BLaER1 (cell line): Measurements from ENCODE around the gene TNFAIP8.

ENCODE experiments used
- H3K27ac ChIP-seq: shearing (Covaris generic); formaldehyde crosslinking; 2 replicates; pipeline ENCODE4 v1.8.1; 2022
- H3K27me3 ChIP-seq: shearing (Covaris generic); formaldehyde crosslinking; 2 replicates; pipeline ENCODE4 v1.8.1; 2022
- H3K36me3 ChIP-seq: shearing (Covaris generic); formaldehyde crosslinking; 2 replicates; pipeline ENCODE4 v1.8.1; 2022
- H3K4me1 ChIP-seq: shearing (Covaris generic); formaldehyde crosslinking; 2 replicates; pipeline ENCODE4 v1.8.1; 2022
- H3K4me2 ChIP-seq: shearing (Covaris generic); formaldehyde crosslinking; 2 replicates; pipeline ENCODE4 v1.8.1; 2022
- H3K4me3 ChIP-seq: shearing (Covaris generic); formaldehyde crosslinking; 2 replicates; pipeline ENCODE4 v1.8.1; 2022
- H3K9ac ChIP-seq: shearing (Covaris generic); formaldehyde crosslinking; 2 replicates; pipeline ENCODE4 v1.8.1; 2022
- H3K9me3 ChIP-seq: shearing (Covaris generic); formaldehyde crosslinking; 2 replicates; pipeline ENCODE4 v1.8.1; 2022
- H4K20me1 ChIP-seq: shearing (Covaris generic); formaldehyde crosslinking; 2 replicates; pipeline ENCODE4 v1.8.1; 2022
- Cebpa-rat ChIP-seq: shearing (Covaris generic); IDR thresholded peaks from 2 replicates; pipeline ENCODE4 v1.8.1; 2022

Gene TNFAIP8

GRCh38 chr5:119363271-119363670 is 7.5 kb downstream of the TNFAIP8 start:
- H4K20me1 ChIP-seq, result peaks cover 22% of the 10 kb centered on the region

DNA sequence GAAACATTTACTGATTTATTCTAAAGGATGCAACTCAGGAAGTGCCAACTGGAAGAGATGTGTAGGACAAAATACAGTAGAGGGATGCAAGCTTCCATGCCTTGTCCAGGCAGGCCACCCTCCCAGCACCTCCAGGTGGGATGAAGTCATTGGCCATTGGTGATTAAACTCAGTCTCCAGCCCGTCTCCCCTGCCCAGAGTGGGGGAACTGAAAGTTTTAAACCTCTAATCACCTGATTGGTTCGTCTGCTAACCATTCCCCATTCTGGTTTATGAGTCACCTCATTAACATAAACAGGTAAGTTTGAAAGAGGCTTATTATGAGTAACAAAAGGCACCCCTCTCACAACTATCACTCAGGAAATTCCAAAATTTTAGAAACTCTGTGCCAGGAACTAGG is 8.1 kb downstream of the TNFAIP8 start:
- no peak overlapping the region for H3K9ac ChIP-seq
- peaks cover 44% of the 10 kb centered on the region for H3K36me3 ChIP-seq
- peaks cover 16% of the 10 kb centered on the region for H4K20me1 ChIP-seq
- H3K4me1 ChIP-seq, result peaks cover 39% of the 10 kb centered on the region
- H3K4me3 ChIP-seq, result no peak overlapping the region
- H3K27ac ChIP-seq, result no peak overlapping the region
- H3K9me3 ChIP-seq, result peaks cover 12% of the 10 kb centered on the region; the same call in 1 of the 2 replicates
- no peak for TF ChIP-seq Cebpa-rat
- no peak overlapping the region for H3K4me2 ChIP-seq
- no peaks in the 10 kb centered on the region for H3K27me3 ChIP-seq

More at GRCh38 chr5:119363271-119363670, 7.5 kb downstream of the TNFAIP8 start:
- TF ChIP-seq Cebpa-rat, result no peak
- no peaks in the 10 kb centered on the region for H3K27me3 ChIP-seq
- peaks cover 39% of the 10 kb centered on the region for H3K4me1 ChIP-seq
- peaks cover 12% of the 10 kb centered on the region; the same call in 1 of the 2 replicates for H3K9me3 ChIP-seq
- peaks cover 44% of the 10 kb centered on the region for H3K36me3 ChIP-seq
- H3K4me3 ChIP-seq, result no peak overlapping the region
- no peak overlapping the region for H3K4me2 ChIP-seq
- no peak overlapping the region for H3K27ac ChIP-seq
- no peak overlapping the region for H3K9ac ChIP-seq

- H3K9ac ChIP-seq, result no peak overlapping the region
- peaks cover 30% of the 10 kb centered on the region for H3K4me1 ChIP-seq
- peaks cover 17% of the 10 kb centered on the region; the same call in 1 of the 2 replicates for H3K9me3 ChIP-seq
- no peak overlapping the region for H3K27ac ChIP-seq
- H3K4me2 ChIP-seq, result peak overlapping the region; percentile 56; the same call in 1 of the 2 replicates
- peaks cover 39% of the 10 kb centered on the region for H3K36me3 ChIP-seq
- no peaks in the 10 kb centered on the region; the same call in 1 of the 2 replicates for H4K20me1 ChIP-seq
- H3K27me3 ChIP-seq, result no peaks in the 10 kb centered on the region
- TF ChIP-seq Cebpa-rat, result no peak
- H3K4me3 ChIP-seq, result no peak overlapping the region
Measured at GRCh38 chr5:119365847-119366539, 10.2 kb downstream of the TNFAIP8 start.

DNA sequence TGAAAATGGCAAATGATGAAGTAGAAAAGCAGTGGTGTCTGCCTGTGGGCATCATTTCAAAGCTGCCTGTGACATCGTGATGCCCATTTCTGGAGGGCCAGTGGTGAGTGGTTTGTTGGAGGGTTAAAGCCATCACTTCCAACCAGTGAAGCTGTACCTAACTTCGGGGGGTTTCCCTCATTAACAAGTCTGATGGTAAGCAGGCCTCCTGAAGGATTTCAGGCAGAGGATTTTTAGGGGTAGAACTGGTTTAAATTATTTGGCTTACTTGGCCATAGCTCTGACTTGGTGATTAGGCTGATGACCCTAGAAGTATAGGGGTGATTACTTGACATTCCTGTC is 10.7 kb downstream of the TNFAIP8 start:
- Histone ChIP-seq H3K4me3 (no peak overlapping the region), H3K9ac (no peak overlapping the region), H3K27me3 (no peaks in the 10 kb centered on the region), H3K36me3 (peaks cover 36% of the 10 kb centered on the region), H3K4me1 (peaks cover 30% of the 10 kb centered on the region), H3K4me2 (peak overlapping the region; percentile 56), H3K27ac (peak overlapping the region; percentile 31), H3K9me3 (peaks cover 17% of the 10 kb centered on the region), H4K20me1 (no peaks in the 10 kb centered on the region; the same call in 1 of the 2 replicates)
- no peak for TF ChIP-seq Cebpa-rat

GRCh38 chr5:119367502-119368237 is 11.9 kb downstream of the TNFAIP8 start:
- H3K4me3 ChIP-seq, result no peak overlapping the region
- peaks cover 22% of the 10 kb centered on the region for H3K9me3 ChIP-seq
- TF ChIP-seq Cebpa-rat, result no peak
- H3K9ac ChIP-seq, result no peak overlapping the region
- H3K27me3 ChIP-seq, result no peaks in the 10 kb centered on the region
- H3K4me1 ChIP-seq, result peaks cover 30% of the 10 kb centered on the region
- peak overlapping the region; percentile 56 for H3K4me2 ChIP-seq
- H3K36me3 ChIP-seq, result peaks cover 31% of the 10 kb centered on the region
- no peaks in the 10 kb centered on the region for H4K20me1 ChIP-seq
- H3K27ac ChIP-seq, result 0 out of 2 replicates have a peak overlapping the region, but pooled peaks have one; percentile 31

DNA sequence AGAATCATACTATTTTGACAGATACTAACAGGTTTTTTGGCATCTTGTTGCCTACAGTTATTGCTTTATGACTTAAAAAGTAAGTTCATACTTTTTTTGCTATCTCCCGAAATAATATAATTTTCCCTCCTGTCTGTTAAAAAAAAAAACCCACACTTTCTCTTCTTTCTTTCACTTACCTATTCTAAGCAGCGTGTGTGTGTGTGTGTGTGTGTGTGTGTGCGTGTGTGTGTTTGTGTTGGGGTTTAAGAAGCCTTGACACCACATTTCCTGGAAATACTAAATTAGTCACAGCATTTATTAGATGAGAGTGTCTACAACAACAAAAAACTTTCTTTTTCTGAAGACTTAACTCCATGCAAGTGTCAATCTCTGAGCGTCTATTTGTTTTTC is 12.4 kb downstream of the TNFAIP8 start:
- Histone ChIP-seq H4K20me1 (no peaks in the 10 kb centered on the region), H3K36me3 (peaks cover 26% of the 10 kb centered on the region), H3K27ac (no peak overlapping the region), H3K4me1 (peaks cover 30% of the 10 kb centered on the region), H3K9ac (no peak overlapping the region), H3K4me2 (peak overlapping the region; percentile 56), H3K4me3 (no peak overlapping the region), H3K9me3 (peaks cover 22% of the 10 kb centered on the region), H3K27me3 (no peaks in the 10 kb centered on the region)
- TF ChIP-seq Cebpa-rat, result no peak

- peaks cover 10% of the 10 kb centered on the region for H3K9me3 ChIP-seq
- H4K20me1 ChIP-seq, result no peaks in the 10 kb centered on the region
- H3K27ac ChIP-seq, result no peak overlapping the region
- no peaks in the 10 kb centered on the region for H3K27me3 ChIP-seq
- H3K36me3 ChIP-seq, result peaks cover 13% of the 10 kb centered on the region; the same call in 1 of the 2 replicates
- H3K9ac ChIP-seq, result no peak overlapping the region
- no peak overlapping the region for H3K4me3 ChIP-seq
- H3K4me1 ChIP-seq, result peaks cover 30% of the 10 kb centered on the region
- no peak overlapping the region for H3K4me2 ChIP-seq
- no peak for TF ChIP-seq Cebpa-rat
Measured at GRCh38 chr5:119370486-119370885, 14.7 kb downstream of the TNFAIP8 start.

DNA sequence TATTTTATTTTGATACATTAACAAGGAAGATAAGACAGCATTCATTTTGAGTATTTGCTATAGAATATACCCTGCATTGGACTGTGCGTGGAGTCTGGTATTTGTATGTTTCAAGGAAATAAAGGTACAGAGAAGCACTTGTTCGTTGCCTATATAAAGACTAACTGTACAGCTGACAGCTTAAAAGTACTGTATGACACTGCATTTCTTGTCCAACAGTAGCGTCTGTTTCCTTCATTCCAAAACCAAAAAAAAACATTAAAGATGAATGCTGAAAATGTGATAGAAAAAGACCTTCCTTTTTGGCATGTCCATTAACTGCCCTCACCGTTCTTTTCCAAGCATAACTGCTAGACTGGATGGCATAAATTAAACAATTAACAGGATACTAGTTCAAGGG is 15.3 kb downstream of the TNFAIP8 start:
- no peak overlapping the region for H3K27ac ChIP-seq
- no peak overlapping the region for H3K4me3 ChIP-seq
- no peak overlapping the region for H3K9ac ChIP-seq
- peaks cover 10% of the 10 kb centered on the region for H3K9me3 ChIP-seq
- H3K36me3 ChIP-seq, result peaks cover 10% of the 10 kb centered on the region; the same call in 1 of the 2 replicates
- peaks cover 27% of the 10 kb centered on the region for H3K4me1 ChIP-seq
- no peaks in the 10 kb centered on the region for H3K27me3 ChIP-seq
- H3K4me2 ChIP-seq, result no peak overlapping the region
- no peak for TF ChIP-seq Cebpa-rat
- H4K20me1 ChIP-seq, result no peaks in the 10 kb centered on the region

- no peak overlapping the region for H3K4me2 ChIP-seq
- TF ChIP-seq Cebpa-rat, result no peak
- peaks cover 4% of the 10 kb centered on the region for H3K4me1 ChIP-seq
- no peaks in the 10 kb centered on the region for H4K20me1 ChIP-seq
- H3K9me3 ChIP-seq, result peaks cover 10% of the 10 kb centered on the region
- no peak overlapping the region for H3K27ac ChIP-seq
- H3K4me3 ChIP-seq, result no peak overlapping the region
- H3K9ac ChIP-seq, result no peak overlapping the region
- no peaks in the 10 kb centered on the region for H3K27me3 ChIP-seq
- peaks cover 5% of the 10 kb centered on the region; the same call in 1 of the 2 replicates for H3K36me3 ChIP-seq
Measured at GRCh38 chr5:119373449-119373858, 17.6 kb downstream of the TNFAIP8 start.

DNA sequence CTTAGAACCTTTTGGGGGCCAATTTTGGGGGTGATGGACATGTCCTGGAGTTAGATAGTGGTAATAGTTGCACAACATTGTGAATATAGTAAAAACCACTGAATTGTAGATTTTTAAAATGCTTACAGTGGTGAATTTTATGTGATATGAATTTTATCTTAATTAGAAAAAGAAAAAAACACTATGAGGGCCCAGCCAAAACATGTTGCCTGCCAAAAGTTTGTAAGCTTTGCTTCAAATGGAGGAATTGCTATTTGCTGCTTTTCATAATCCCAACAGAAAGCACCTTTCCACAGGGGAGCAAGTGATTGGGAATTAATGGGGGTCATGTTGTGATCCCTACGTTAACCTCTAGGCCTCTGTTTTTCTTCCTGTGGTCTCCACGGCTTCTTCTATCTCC is 19.1 kb downstream of the TNFAIP8 start:
- Histone ChIP-seq H3K4me3 (no peak overlapping the region), H4K20me1 (0 out of 2 replicates have a peak, but pooled peaks cover 6% of the 10 kb centered on the region)
- TF ChIP-seq Cebpa-rat, result no peak

More for the DNA sequence above, 19.1 kb downstream of the TNFAIP8 start:
- peaks cover 5% of the 10 kb centered on the region; the same call in 1 of the 2 replicates for H3K36me3 ChIP-seq
- no peaks in the 10 kb centered on the region for H3K4me1 ChIP-seq
- H3K4me2 ChIP-seq, result no peak overlapping the region
- no peaks in the 10 kb centered on the region for H3K27me3 ChIP-seq
- no peak overlapping the region for H3K27ac ChIP-seq
- no peak overlapping the region for H3K9ac ChIP-seq
- peaks cover 10% of the 10 kb centered on the region for H3K9me3 ChIP-seq
